Gastrocnemius medialis (tissue), 4 donors: Measurements from ENCODE around the gene RHOT2. TPM values are rescaled to one million over a fixed set of nuclear protein-coding genes. Genes with fewer than 3 reads are reported as not detected.

Source experiments
- ATAC-seq, 2 donors: fragments of 150-250 bp; one replicate each; pipeline ENCODE4 v1.9.1; 2016
- DNase-seq, 2 donors: peaks; one replicate each; pipeline ENCODE4 v3.0.0-alpha.2; 2019
- H3K27ac ChIP-seq, 4 donors: fragments of 200-600 bp; sonication (generic); 1 replicate in 1 of 4; 2 replicates in 3 of 4; pipeline ENCODE4 v1.5.1; 2016 to 2018; ENCODE audit warnings: mild to moderate bottlenecking in 2 of 4, moderate library complexity in 1 of 4
- H3K27me3 ChIP-seq, 3 donors: fragments of 200-600 bp; sonication (generic) in 2 of 3; 1 replicate in 1 of 3; 2 replicates in 2 of 3; pipeline versions ENCODE4 v1.5.1 to v1.6.0; 2016 to 2019; ENCODE audit warnings: mild to moderate bottlenecking in 1 of 3, moderate library complexity in 1 of 3
- H3K36me3 ChIP-seq, 2 donors: fragments of 200-600 bp; sonication (generic) in 1 of 2; one replicate each; pipeline ENCODE4 v1.5.1; 2017 to 2018
- H3K4me1 ChIP-seq, 2 donors: fragments of 200-600 bp; sonication (generic) in 1 of 2; one replicate each; pipeline ENCODE4 v1.5.1; 2016 to 2017; ENCODE audit warnings: mild to moderate bottlenecking in 2 of 2
- H3K4me3 ChIP-seq, 4 donors: fragments of 200-600 bp; sonication (generic) in 3 of 4; 1 replicate in 1 of 4; 2 replicates in 3 of 4; pipeline ENCODE4 v1.5.1; 2016 to 2019; ENCODE audit warnings: mild to moderate bottlenecking in 2 of 4
- H3K9me3 ChIP-seq, 3 donors: fragments of 200-600 bp; sonication (generic) in 2 of 3; 1 replicate in 1 of 3; 2 replicates in 2 of 3; pipeline ENCODE4 v1.5.1; 2016 to 2019
- POLR2A ChIP-seq, 2 donors: fragments of 450-650 bp; IDR thresholded peaks; one replicate each; pipeline ENCODE4 v1.6.1; 2017; ENCODE audit warnings: antibody characterized with exemption in 2 of 2, mild to moderate bottlenecking in 2 of 2, moderate library complexity in 2 of 2
- in situ Hi-C, 4 donors: fragments of 200-750 bp; cut with MboI; loops; one replicate each; pipeline versions ENCODE4 v1.15.0 to v1.8.0; 2017; ENCODE audit warnings: low sequenced_read_pairs in 4 of 4
- intact Hi-C: fragments of 100-400 bp; cut with DNase I; formaldehyde crosslinking; loops from one replicate; pipeline ENCODE4 v1.15.1; 2023; ENCODE audit warnings: low total_unique reads
- total RNA-seq, 4 donors: library from RNA; depleted of rRNA; stranded (reverse); fragments of >200 nt; gene quantifications; one replicate each; pipeline versions ENCODE4 v1.1.0 to v1.2.3, GENCODE V29; 2016
- TF ChIP-seq, protein P1 (sequence below), 5 experiments: fragments of 450-650 bp in 3 of 5; fragments of 200-600 bp in 2 of 5; sonication (generic) in 2 of 5; IDR thresholded peaks in 4 of 5; conservative IDR thresholded peaks in 1 of 5; 1 replicate in 4 of 5; 2 replicates in 1 of 5; pipeline ENCODE4 v1.5.1; 2016 to 2019; ENCODE audit warnings: antibody characterized with exemption in 5 of 5, mild to moderate bottlenecking in 3 of 5, moderate library complexity in 3 of 5

The RHOT2 gene
- total RNA-seq, 4 donors from 2014 or later, result 20.9 to 41.6 (median 27.3) TPM

GRCh38 chr16:684961-685696 is 17.2 kb downstream of the RHOT2 start:
- DNase-seq (peak in 1 of 2 donors; percentile 32), ATAC-seq (no peak)
- TF ChIP-seq, protein P1, sequence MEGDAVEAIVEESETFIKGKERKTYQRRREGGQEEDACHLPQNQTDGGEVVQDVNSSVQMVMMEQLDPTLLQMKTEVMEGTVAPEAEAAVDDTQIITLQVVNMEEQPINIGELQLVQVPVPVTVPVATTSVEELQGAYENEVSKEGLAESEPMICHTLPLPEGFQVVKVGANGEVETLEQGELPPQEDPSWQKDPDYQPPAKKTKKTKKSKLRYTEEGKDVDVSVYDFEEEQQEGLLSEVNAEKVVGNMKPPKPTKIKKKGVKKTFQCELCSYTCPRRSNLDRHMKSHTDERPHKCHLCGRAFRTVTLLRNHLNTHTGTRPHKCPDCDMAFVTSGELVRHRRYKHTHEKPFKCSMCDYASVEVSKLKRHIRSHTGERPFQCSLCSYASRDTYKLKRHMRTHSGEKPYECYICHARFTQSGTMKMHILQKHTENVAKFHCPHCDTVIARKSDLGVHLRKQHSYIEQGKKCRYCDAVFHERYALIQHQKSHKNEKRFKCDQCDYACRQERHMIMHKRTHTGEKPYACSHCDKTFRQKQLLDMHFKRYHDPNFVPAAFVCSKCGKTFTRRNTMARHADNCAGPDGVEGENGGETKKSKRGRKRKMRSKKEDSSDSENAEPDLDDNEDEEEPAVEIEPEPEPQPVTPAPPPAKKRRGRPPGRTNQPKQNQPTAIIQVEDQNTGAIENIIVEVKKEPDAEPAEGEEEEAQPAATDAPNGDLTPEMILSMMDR (IDR thresholded peaks at IDR 0.05 in 4 of 5, conservative IDR thresholded peaks at IDR 0.05 in 1 of 5), result no peak
- TF ChIP-seq POLR2A (IDR thresholded peaks at IDR 0.05), result no peak
- in situ Hi-C loops, result no loop called here
- intact Hi-C loops, result loop anchor here (10.0 kb wide), 1 partner anchor 620 kb away; the partner anchor contains the start of gene UBE2I
- H3K4me1 ChIP-seq, result peaks cover 40 to 61% of the 10 kb centered on the region in 2 donors
- H3K9me3 ChIP-seq, result no peaks in the 10 kb centered on the region
- H3K27ac ChIP-seq, result peak overlapping the region in 2 of 4 donors; percentile 73 to 87
- peak overlapping the region; percentile 84 to 87 (median 86) for H3K4me3 ChIP-seq
- peaks cover 0 to 33% of the 10 kb centered on the region in 2 donors for H3K36me3 ChIP-seq
- no peaks in the 10 kb centered on the region for H3K27me3 ChIP-seq

DNA sequence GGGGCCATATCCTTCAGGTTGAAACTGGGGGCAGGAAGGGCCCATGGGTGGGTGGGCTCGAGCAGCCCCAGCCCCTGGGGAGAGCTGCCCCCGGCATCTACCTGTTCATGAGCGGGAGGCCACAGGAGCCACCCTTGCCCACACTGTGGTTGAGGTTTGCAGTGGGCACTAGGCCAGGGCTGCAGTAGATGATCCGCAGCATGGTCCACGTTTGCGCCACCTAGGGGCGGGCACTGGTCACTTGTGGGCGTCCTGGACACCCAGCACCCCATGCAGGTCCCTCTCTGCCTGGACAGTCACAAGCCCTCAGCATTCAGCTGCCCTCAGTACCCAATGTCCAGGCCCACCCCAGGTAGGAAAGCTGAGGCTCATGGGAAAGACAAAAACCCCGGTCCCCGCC is 18.0 kb downstream of the RHOT2 start:
- Histone ChIP-seq H3K36me3 (peaks cover 0 to 33% of the 10 kb centered on the region in 2 donors), H3K27ac (no peak overlapping the region), H3K9me3 (no peaks in the 10 kb centered on the region), H3K4me1 (peaks cover 37 to 61% of the 10 kb centered on the region in 2 donors), H3K27me3 (no peaks in the 10 kb centered on the region), H3K4me3 (no peak overlapping the region)
- DNase-seq (peak in 1 of 2 donors; percentile 39), ATAC-seq (no peak)
- in situ Hi-C loops (no loop called here), intact Hi-C loops (loop anchor here (10.0 kb wide), 1 partner anchor 619 kb away; the partner anchor contains the start of gene UBE2I)
- no peak for TF ChIP-seq POLR2A (IDR thresholded peaks at IDR 0.05)
- TF ChIP-seq, protein P1 (IDR thresholded peaks at IDR 0.05 in 4 of 5, conservative IDR thresholded peaks at IDR 0.05 in 1 of 5), result peak in 3 of 5 experiments; percentile 12 to 36 (median 22)

DNA sequence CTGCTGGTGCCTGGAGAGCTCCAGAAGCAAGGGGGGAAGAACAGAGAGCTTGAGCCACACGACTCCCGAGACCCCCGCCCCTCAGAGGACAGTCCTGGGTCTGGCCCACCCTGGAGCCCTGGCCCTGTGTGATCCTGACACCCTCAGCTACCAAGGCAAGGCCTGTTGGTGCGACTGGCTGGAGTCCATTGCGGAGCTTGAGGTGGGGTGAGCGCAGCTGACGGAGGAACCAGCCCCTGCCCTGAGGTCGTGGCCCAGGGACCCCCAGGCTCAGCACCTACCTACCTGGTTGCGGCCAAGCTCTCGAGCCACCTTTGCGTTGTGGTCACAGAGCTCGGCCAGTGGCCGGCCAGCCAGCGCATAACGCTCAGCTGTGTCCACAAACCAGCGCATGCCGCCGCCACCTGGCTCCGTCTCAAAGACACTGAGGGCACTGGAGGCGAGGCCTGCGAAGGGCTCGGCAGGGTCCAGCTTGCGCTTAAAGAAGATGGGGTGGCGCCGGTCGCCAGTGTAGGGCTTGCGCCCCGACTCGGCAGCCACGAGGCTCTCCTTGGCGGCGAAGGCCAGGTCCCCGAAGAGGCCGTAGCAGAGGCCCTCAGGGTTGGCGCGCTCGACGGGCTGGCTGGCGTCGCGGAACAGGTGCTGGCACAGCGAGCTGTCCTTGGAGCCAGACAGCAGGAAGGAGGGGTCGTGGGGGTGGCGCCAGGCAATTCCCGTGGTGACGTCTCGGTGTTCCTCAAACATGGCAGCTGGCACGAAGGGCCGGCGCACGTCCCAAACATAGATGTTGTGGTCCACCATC is 18.7 kb downstream of the RHOT2 start:
- H3K9me3 ChIP-seq, result no peaks in the 10 kb centered on the region

GRCh38 chr16:687499-687898 is 19.6 kb downstream of the RHOT2 start:
- Histone ChIP-seq H3K27ac (no peak overlapping the region), H3K27me3 (peaks cover under 1 to 11% (median 10%) of the 10 kb centered on the region in 3 donors), H3K4me1 (peaks cover 25 to 46% of the 10 kb centered on the region in 2 donors), H3K36me3 (peaks cover 0 to 20% of the 10 kb centered on the region in 2 donors), H3K4me3 (no peak overlapping the region), H3K9me3 (no peaks in the 10 kb centered on the region)
- ATAC-seq, result no peak
- in situ Hi-C loops, result no loop called here
- TF ChIP-seq, protein P1 (IDR thresholded peaks at IDR 0.05 in 4 of 5, conservative IDR thresholded peaks at IDR 0.05 in 1 of 5), result no peak
- TF ChIP-seq POLR2A (IDR thresholded peaks at IDR 0.05), result no peak
- no peak for DNase-seq
- intact Hi-C loops, result loop anchor here (10.0 kb wide), 1 partner anchor 617 kb away; the partner anchor contains the start of gene UBE2I

More for the DNA sequence above, 18.7 kb downstream of the RHOT2 start:
- in situ Hi-C loops, result no loop called here
- H3K4me3 ChIP-seq, result no peak overlapping the region
- intact Hi-C loops, result loop anchor here (10.0 kb wide), 1 partner anchor 618 kb away; the partner anchor contains the start of gene UBE2I
- peaks cover 31 to 54% of the 10 kb centered on the region in 2 donors for H3K4me1 ChIP-seq
- H3K27ac ChIP-seq, result no peak overlapping the region
- TF ChIP-seq POLR2A (IDR thresholded peaks at IDR 0.05), result no peak
- TF ChIP-seq, protein P1 (IDR thresholded peaks at IDR 0.05 in 4 of 5, conservative IDR thresholded peaks at IDR 0.05 in 1 of 5), result no peak
- H3K36me3 ChIP-seq, result peaks cover 0 to 29% of the 10 kb centered on the region in 2 donors
- ATAC-seq (no peak), DNase-seq (no peak)
- H3K27me3 ChIP-seq, result peaks cover 0 to 4% (median 2%) of the 10 kb centered on the region in 3 donors
